ENCODE measurements around the gene C12orf75. TPM values are rescaled to one million over a fixed set of nuclear protein-coding genes. Genes with fewer than 3 reads are reported as not detected.

C12orf75 gene
- total and polyA plus RNA-seq, 2 experiments from 2014 or later: 43.9 to 69.8 TPM

GRCh38 chr12:105316931-105317852 is 13.3 kb upstream of the C12orf75 start:
- H3K27me3 ChIP-seq (ENCODE audit: insufficient read depth): no peaks in the 10 kb centered on the region
- Mint-ChIP-seq H3K4me3 (no peak overlapping the region), H3K27ac (no peak overlapping the region), H3K9me3 (peaks cover 32% of the 10 kb centered on the region), H3K36me3 (ENCODE audit: low read depth) (peaks cover 19% of the 10 kb centered on the region; the same call in 2 of the 3 replicates), H3K4me1 (no peaks in the 10 kb centered on the region; the same call in 2 of the 3 replicates), H3K27me3 (ENCODE audit: insufficient read depth, low read depth, poor library complexity) (peaks cover 11% of the 10 kb centered on the region)
- H3K79me2 ChIP-seq (replicated peaks; ENCODE audit: insufficient read depth): no peaks in the 10 kb centered on the region
- no peaks in the 10 kb centered on the region for H3K9me2 ChIP-seq (ENCODE audit: insufficient read depth)
- ATAC-seq (no peak), DNase-seq (ENCODE audit: low spot score) (no peak)
- H3K36me3 ChIP-seq (ENCODE audit: insufficient read depth): no peaks in the 10 kb centered on the region
- H4K20me1 ChIP-seq (replicated peaks; ENCODE audit: insufficient read depth): no peaks in the 10 kb centered on the region
- H3K4me1 ChIP-seq (ENCODE audit: insufficient read depth): no peaks in the 10 kb centered on the region
- no peak overlapping the region for H2AFZ ChIP-seq
- no peak overlapping the region for H3K4me2 ChIP-seq
- H3F3A ChIP-seq (replicated peaks; ENCODE audit: low read depth): no peaks in the 10 kb centered on the region
- TF ChIP-seq NANOG (IDR thresholded peaks at IDR 0.05; ENCODE audit: borderline replicate concordance) (no peak), EZH2 (IDR thresholded peaks at IDR 0.05; ENCODE audit: low read depth, unreplicated experiment) (no peak), STAT1 (IDR thresholded peaks at IDR 0.05; ENCODE audit: unreplicated experiment) (no peak), POLR2AphosphoS5 (IDR thresholded peaks at IDR 0.05; ENCODE audit: low read depth) (no peak), JUNB (IDR thresholded peaks at IDR 0.05; ENCODE audit: unreplicated experiment) (no peak), EZH2phosphoT487 (IDR thresholded peaks at IDR 0.05; ENCODE audit: unreplicated experiment) (no peak), CREB1 (CRISPR knock-in tag; IDR thresholded peaks at IDR 0.05; ENCODE audit: low read depth) (no peak), CTCF (conservative IDR thresholded peaks at IDR 0.05; ENCODE audit: low read depth in 2 of 2) (no peak), ZNF462 (CRISPR knock-in tag; IDR thresholded peaks at IDR 0.05) (no peak), ZNF331 (CRISPR knock-in tag; IDR thresholded peaks at IDR 0.05; ENCODE audit: low read depth) (no peak), ZNF114 (CRISPR knock-in tag; IDR thresholded peaks at IDR 0.05) (no peak)
- TF ChIP-seq, protein P1, sequence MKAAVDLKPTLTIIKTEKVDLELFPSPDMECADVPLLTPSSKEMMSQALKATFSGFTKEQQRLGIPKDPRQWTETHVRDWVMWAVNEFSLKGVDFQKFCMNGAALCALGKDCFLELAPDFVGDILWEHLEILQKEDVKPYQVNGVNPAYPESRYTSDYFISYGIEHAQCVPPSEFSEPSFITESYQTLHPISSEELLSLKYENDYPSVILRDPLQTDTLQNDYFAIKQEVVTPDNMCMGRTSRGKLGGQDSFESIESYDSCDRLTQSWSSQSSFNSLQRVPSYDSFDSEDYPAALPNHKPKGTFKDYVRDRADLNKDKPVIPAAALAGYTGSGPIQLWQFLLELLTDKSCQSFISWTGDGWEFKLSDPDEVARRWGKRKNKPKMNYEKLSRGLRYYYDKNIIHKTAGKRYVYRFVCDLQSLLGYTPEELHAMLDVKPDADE (IDR thresholded peaks at IDR 0.05): no peak
- TF ChIP-seq, protein P2, sequence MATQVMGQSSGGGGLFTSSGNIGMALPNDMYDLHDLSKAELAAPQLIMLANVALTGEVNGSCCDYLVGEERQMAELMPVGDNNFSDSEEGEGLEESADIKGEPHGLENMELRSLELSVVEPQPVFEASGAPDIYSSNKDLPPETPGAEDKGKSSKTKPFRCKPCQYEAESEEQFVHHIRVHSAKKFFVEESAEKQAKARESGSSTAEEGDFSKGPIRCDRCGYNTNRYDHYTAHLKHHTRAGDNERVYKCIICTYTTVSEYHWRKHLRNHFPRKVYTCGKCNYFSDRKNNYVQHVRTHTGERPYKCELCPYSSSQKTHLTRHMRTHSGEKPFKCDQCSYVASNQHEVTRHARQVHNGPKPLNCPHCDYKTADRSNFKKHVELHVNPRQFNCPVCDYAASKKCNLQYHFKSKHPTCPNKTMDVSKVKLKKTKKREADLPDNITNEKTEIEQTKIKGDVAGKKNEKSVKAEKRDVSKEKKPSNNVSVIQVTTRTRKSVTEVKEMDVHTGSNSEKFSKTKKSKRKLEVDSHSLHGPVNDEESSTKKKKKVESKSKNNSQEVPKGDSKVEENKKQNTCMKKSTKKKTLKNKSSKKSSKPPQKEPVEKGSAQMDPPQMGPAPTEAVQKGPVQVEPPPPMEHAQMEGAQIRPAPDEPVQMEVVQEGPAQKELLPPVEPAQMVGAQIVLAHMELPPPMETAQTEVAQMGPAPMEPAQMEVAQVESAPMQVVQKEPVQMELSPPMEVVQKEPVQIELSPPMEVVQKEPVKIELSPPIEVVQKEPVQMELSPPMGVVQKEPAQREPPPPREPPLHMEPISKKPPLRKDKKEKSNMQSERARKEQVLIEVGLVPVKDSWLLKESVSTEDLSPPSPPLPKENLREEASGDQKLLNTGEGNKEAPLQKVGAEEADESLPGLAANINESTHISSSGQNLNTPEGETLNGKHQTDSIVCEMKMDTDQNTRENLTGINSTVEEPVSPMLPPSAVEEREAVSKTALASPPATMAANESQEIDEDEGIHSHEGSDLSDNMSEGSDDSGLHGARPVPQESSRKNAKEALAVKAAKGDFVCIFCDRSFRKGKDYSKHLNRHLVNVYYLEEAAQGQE (IDR thresholded peaks at IDR 0.05; ENCODE audit: unreplicated experiment): no peak
- H3K27ac ChIP-seq (ENCODE audit: low read depth): no peak overlapping the region
- no peak overlapping the region for H3K4me3 ChIP-seq

Measured in GM23338 (cell line).